SK-N-SH (cell line): Measurements from ENCODE around the gene SEMA4D. TPM values are rescaled to one million over a fixed set of nuclear protein-coding genes. Genes with fewer than 3 reads are reported as not detected.

Experiments
- CTCF ChIA-PET: fragments of 300-600, 350-600 bp; formaldehyde crosslinking; extraction: SDS; loops from one replicate; lab custom pipeline; 2021; lab: Yijun Ruan, JAX
- POLR2A ChIA-PET: fragments of 350-600 bp; sonication (Branson Sonifier 250); formaldehyde crosslinking; extraction: SDS; loops from one replicate; lab custom pipeline; 2020; ENCODE audit warnings: antibody characterized with exemption, inconsistent platforms; lab: Yijun Ruan, JAX
- DNase-seq: peaks from one replicate; pipeline ENCODE4 v3.0.0; 2012
- H2AFZ ChIP-seq: fragments of 200-600 bp; sonication (generic); 2 replicates; pipeline ENCODE4 v1.8.1; 2016; ENCODE audit warnings: antibody characterized with exemption, mild to moderate bottlenecking, low read depth
- H3F3A ChIP-seq: fragments of 200-600 bp; sonication (generic); replicated peaks from 2 replicates; pipeline ENCODE3; 2016; ENCODE audit warnings: antibody characterized with exemption, mild to moderate bottlenecking; ENCODE audit not compliant: insufficient read depth
- H3K27ac ChIP-seq, 2 experiments: fragments of 200-500 bp in 1 of 2; fragments of 200-600 bp in 1 of 2; sonication (Bioruptor generic) in 1 of 2; sonication (generic), shearing (Covaris generic) in 1 of 2; 2 replicates each; pipeline versions ENCODE4 v1.5.1 to v1.6.1; 2014 to 2016; ENCODE audit warnings: low read depth in 2 of 2, inconsistent platforms in 1 of 2, low read length in 1 of 2, mild to moderate bottlenecking in 1 of 2, mixed read lengths in 1 of 2
- H3K27me3 ChIP-seq: fragments of 200-600 bp; sonication (generic), shearing (Covaris generic); 2 replicates; pipeline ENCODE4 v1.6.1; 2016; ENCODE audit warnings: mixed run types; ENCODE audit not compliant: insufficient read depth
- H3K36me3 ChIP-seq, 2 experiments: fragments of 200-500 bp in 1 of 2; fragments of 200-600 bp in 1 of 2; sonication (Bioruptor generic) in 1 of 2; sonication (generic) in 1 of 2; replicated peaks in 1 of 2; 2 replicates each; pipeline versions ENCODE3 to v1.5.1; 2014 to 2016; ENCODE audit warnings: low read length in 1 of 2, mild to moderate bottlenecking in 1 of 2; ENCODE audit not compliant: insufficient read depth in 2 of 2, control insufficient read depth in 1 of 2
- H3K4me1 ChIP-seq, 2 experiments: fragments of 200-500 bp in 1 of 2; fragments of 200-600 bp in 1 of 2; sonication (Bioruptor generic) in 1 of 2; sonication (generic), shearing (Covaris generic) in 1 of 2; 2 replicates each; pipeline versions ENCODE4 v1.5.1 to v1.6.1; 2014 to 2016; ENCODE audit warnings: low read depth in 1 of 2, low read length in 1 of 2, mixed run types in 1 of 2; ENCODE audit not compliant: insufficient read depth in 2 of 2, control insufficient read depth in 1 of 2
- H3K4me2 ChIP-seq: fragments of 200-600 bp; sonication (generic), shearing (Covaris generic); 2 replicates; pipeline ENCODE4 v1.6.1; 2017; ENCODE audit warnings: mixed run types
- H3K4me3 ChIP-seq, 2 experiments: fragments of 200-500 bp in 1 of 2; fragments of 200-600 bp in 1 of 2; sonication (Bioruptor generic) in 1 of 2; sonication (generic), shearing (Covaris generic) in 1 of 2; 2 replicates each; pipeline versions ENCODE4 v1.5.1 to v1.8.1; 2014 to 2016; ENCODE audit warnings: low read depth in 2 of 2, inconsistent platforms in 1 of 2, low read length in 1 of 2, mild to moderate bottlenecking in 1 of 2, mixed read lengths in 1 of 2, moderate library complexity in 1 of 2
- H3K79me2 ChIP-seq: fragments of 200-600 bp; sonication (generic); 2 replicates; pipeline ENCODE4 v1.8.1; 2017; ENCODE audit warnings: mild to moderate bottlenecking; ENCODE audit not compliant: insufficient read depth
- H3K9ac ChIP-seq: fragments of 200-600 bp; sonication (generic); 2 replicates; pipeline ENCODE4 v1.6.1; 2017; ENCODE audit warnings: mixed run types
- H3K9me2 ChIP-seq: fragments of 200-600 bp; sonication (generic); 2 replicates; pipeline ENCODE4 v1.6.1; 2017; ENCODE audit warnings: mixed run types
- H3K9me3 ChIP-seq: fragments of 200-600 bp; sonication (generic); 2 replicates; pipeline ENCODE4 v1.6.1; 2017; ENCODE audit warnings: mixed run types, mild to moderate bottlenecking, moderate library complexity
- H4K20me1 ChIP-seq: fragments of 200-600 bp; sonication (generic); 2 replicates; pipeline ENCODE4 v1.6.1; 2017; ENCODE audit warnings: mild to moderate bottlenecking, mixed run types; ENCODE audit not compliant: insufficient read depth
- ELF1 ChIP-seq: IDR thresholded peaks from 2 replicates; pipeline ENCODE4 v1.4.0; 2012
- GABPA ChIP-seq: IDR thresholded peaks from 2 replicates; pipeline ENCODE4 v1.4.0; 2012; ENCODE audit warnings: low read depth, mild to moderate bottlenecking
- GATA2 ChIP-seq: sonication (generic); formaldehyde crosslinking; IDR thresholded peaks from 2 replicates; pipeline ENCODE4 v1.5.0; 2020; ENCODE audit warnings: mild to moderate bottlenecking, missing genetic modification reagents
- JUND ChIP-seq: IDR thresholded peaks from 2 replicates; pipeline ENCODE4 v1.4.0; 2012
- MXI1 ChIP-seq: IDR thresholded peaks from 2 replicates; pipeline ENCODE4 v1.6.1; 2012; ENCODE audit warnings: mild to moderate bottlenecking, low read depth, low read length, improper control_type of control experiment
- NFIC ChIP-seq: IDR thresholded peaks from 2 replicates; pipeline ENCODE4 v1.4.0; 2012; ENCODE audit warnings: borderline replicate concordance
- POLR2AphosphoS5 ChIP-seq: IDR thresholded peaks from 2 replicates; pipeline ENCODE4 v1.6.1; 2012; ENCODE audit warnings: low read depth, low read length
- RCOR1 ChIP-seq: fragments of 150-350 bp; IDR thresholded peaks from 2 replicates; pipeline ENCODE4 v1.6.1; 2017; ENCODE audit warnings: antibody characterized with exemption, low read length
- RFX5 ChIP-seq: IDR thresholded peaks from 2 replicates; pipeline ENCODE4 v1.6.1; 2012; ENCODE audit warnings: mild to moderate bottlenecking, improper control_type of control experiment, low read length
- RXRA ChIP-seq: IDR thresholded peaks from 2 replicates; pipeline ENCODE4 v1.4.0; 2012; ENCODE audit warnings: low read depth, mild to moderate bottlenecking, borderline replicate concordance
- SMC3 ChIP-seq: IDR thresholded peaks from 2 replicates; pipeline ENCODE4 v1.6.1; 2012; ENCODE audit warnings: low read depth, low read length, improper control_type of control experiment
- TAF1 ChIP-seq: IDR thresholded peaks from 2 replicates; pipeline ENCODE4 v1.6.1; 2012; ENCODE audit warnings: low read depth, mild to moderate bottlenecking, low read length, moderate library complexity, borderline replicate concordance
- YY1 ChIP-seq: IDR thresholded peaks from 2 replicates; pipeline ENCODE4 v1.4.0; 2012; ENCODE audit warnings: low read depth, mild to moderate bottlenecking
- WGBS: methylation state at CpG from one replicate; pipeline ENCODE4 v1.1.6; 2017; ENCODE audit warnings: low lambda C conversion rate; 5-methylcytosine and 5-hydroxymethylcytosine counted together
- polyA plus RNA-seq, 3 experiments: library from polyadenylated mRNA; depleted of rRNA; stranded (reverse); fragments of >200 nt; gene quantifications; 2 replicates each; pipeline ENCODE4 v1.2.3, GENCODE V29; 2012
- TF ChIP-seq, protein P1 (sequence below): IDR thresholded peaks from 2 replicates; pipeline ENCODE4 v1.4.0; 2012; ENCODE audit warnings: low read depth
- TF ChIP-seq, protein P2 (sequence below): IDR thresholded peaks from 2 replicates; pipeline ENCODE4 v1.4.0; 2012; ENCODE audit warnings: low read depth, borderline replicate concordance
- TF ChIP-seq, protein P3 (sequence below): fragments of 200-600 bp; sonication (generic); IDR thresholded peaks from 2 replicates; pipeline ENCODE4 v1.6.1; 2017; ENCODE audit warnings: antibody characterized with exemption, mild to moderate bottlenecking, moderate library complexity
- TF ChIP-seq, protein P4 (sequence below): IDR thresholded peaks from 2 replicates; pipeline ENCODE4 v1.4.0; 2012; ENCODE audit warnings: low read depth, borderline replicate concordance

The SEMA4D gene
- polyA plus RNA-seq, 1 of the 3 experiments (the other 2 are of a cell fraction) = 4.8 TPM

DNA sequence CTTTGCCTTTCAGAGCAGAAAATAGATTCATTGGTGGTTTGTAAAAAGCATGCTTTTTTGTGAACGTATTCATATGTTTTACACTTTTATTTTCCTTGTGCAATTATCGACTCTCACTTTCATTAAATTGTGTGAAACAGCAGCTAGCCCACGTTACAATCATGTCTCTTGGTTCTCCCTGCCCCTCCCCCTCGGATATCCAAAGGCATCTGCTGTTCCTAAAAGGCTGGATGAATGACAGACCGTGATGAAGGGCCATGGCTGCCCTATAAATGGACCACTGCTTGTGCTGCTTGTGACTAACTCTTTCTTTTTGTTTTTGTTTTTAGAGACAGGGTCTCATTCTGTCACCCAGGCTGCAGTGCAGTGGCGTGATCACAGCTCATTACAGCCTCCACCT is 17.0 kb upstream of the SEMA4D start:
- Histone ChIP-seq H3K4me2 (no peak overlapping the region), H3K27me3 (no peaks in the 10 kb centered on the region; the same call in 1 of the 2 replicates), H3K79me2 (no peaks in the 10 kb centered on the region), H3K4me1 (peaks cover 0 to 5% of the 10 kb centered on the region in 2 experiments; a peak in 1 of 4 replicates), H3K9ac (no peak overlapping the region), H3F3A (no peaks in the 10 kb centered on the region), H3K9me3 (no peaks in the 10 kb centered on the region), H3K27ac (no peak overlapping the region), H4K20me1 (no peaks in the 10 kb centered on the region), H3K9me2 (no peaks in the 10 kb centered on the region), H2AFZ (no peak overlapping the region), H3K4me3 (no peak overlapping the region), H3K36me3 (no peaks in the 10 kb centered on the region)
- TF ChIP-seq ELF1 (no peak), TAF1 (no peak), YY1 (no peak), NFIC (no peak), POLR2AphosphoS5 (no peak), RCOR1 (no peak), MXI1 (no peak), RXRA (no peak), GABPA (no peak), RFX5 (no peak), GATA2 (CRISPR knock-in tag) (no peak), JUND (no peak), SMC3 (no peak)
- TF ChIP-seq, protein P1, sequence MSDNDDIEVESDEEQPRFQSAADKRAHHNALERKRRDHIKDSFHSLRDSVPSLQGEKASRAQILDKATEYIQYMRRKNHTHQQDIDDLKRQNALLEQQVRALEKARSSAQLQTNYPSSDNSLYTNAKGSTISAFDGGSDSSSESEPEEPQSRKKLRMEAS = no peak
- TF ChIP-seq, protein P2, sequence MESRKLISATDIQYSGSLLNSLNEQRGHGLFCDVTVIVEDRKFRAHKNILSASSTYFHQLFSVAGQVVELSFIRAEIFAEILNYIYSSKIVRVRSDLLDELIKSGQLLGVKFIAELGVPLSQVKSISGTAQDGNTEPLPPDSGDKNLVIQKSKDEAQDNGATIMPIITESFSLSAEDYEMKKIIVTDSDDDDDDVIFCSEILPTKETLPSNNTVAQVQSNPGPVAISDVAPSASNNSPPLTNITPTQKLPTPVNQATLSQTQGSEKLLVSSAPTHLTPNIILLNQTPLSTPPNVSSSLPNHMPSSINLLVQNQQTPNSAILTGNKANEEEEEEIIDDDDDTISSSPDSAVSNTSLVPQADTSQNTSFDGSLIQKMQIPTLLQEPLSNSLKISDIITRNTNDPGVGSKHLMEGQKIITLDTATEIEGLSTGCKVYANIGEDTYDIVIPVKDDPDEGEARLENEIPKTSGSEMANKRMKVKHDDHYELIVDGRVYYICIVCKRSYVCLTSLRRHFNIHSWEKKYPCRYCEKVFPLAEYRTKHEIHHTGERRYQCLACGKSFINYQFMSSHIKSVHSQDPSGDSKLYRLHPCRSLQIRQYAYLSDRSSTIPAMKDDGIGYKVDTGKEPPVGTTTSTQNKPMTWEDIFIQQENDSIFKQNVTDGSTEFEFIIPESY = no peak
- TF ChIP-seq, protein P3, sequence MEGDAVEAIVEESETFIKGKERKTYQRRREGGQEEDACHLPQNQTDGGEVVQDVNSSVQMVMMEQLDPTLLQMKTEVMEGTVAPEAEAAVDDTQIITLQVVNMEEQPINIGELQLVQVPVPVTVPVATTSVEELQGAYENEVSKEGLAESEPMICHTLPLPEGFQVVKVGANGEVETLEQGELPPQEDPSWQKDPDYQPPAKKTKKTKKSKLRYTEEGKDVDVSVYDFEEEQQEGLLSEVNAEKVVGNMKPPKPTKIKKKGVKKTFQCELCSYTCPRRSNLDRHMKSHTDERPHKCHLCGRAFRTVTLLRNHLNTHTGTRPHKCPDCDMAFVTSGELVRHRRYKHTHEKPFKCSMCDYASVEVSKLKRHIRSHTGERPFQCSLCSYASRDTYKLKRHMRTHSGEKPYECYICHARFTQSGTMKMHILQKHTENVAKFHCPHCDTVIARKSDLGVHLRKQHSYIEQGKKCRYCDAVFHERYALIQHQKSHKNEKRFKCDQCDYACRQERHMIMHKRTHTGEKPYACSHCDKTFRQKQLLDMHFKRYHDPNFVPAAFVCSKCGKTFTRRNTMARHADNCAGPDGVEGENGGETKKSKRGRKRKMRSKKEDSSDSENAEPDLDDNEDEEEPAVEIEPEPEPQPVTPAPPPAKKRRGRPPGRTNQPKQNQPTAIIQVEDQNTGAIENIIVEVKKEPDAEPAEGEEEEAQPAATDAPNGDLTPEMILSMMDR = no peak
- TF ChIP-seq, protein P4, sequence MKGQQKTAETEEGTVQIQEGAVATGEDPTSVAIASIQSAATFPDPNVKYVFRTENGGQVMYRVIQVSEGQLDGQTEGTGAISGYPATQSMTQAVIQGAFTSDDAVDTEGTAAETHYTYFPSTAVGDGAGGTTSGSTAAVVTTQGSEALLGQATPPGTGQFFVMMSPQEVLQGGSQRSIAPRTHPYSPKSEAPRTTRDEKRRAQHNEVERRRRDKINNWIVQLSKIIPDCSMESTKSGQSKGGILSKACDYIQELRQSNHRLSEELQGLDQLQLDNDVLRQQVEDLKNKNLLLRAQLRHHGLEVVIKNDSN = no peak
- POLR2A ChIA-PET = no interaction called here
- DNase-seq = no peak
- 52% methylated on average over 6 of the region's 6 CpGs for WGBS
- CTCF ChIA-PET = no interaction called here
